ENCODE measurements around the gene ACE. TPM values are rescaled to one million over a fixed set of nuclear protein-coding genes. Genes with fewer than 3 reads are reported as not detected.

The ACE gene
- total RNA-seq, 1 experiment from 2014 or later: 5.4 TPM

- WGBS (ENCODE audit: extremely low coverage, insufficient read length, low lambda C conversion rate): no CpG with 5 or more reads among the region's 6 CpGs
These were observed 18.6 kb downstream of the ACE start for GRCh38 chr17:63495491-63495890.

More at GRCh38 chr17:63495491-63495890, 18.6 kb downstream of the ACE start:
- no peak overlapping the region for H2BK20ac ChIP-seq (ENCODE audit: low read depth, low read length, poor library complexity, severe bottlenecking)
- H3K79me2 ChIP-seq (ENCODE audit: insufficient read depth, low read length): no peaks in the 10 kb centered on the region
- Mint-ChIP-seq H3K9me3 (no peaks in the 10 kb centered on the region), H3K4me3 (no peak overlapping the region), H3K27me3 (ENCODE audit: low read depth) (peaks cover under 1% of the 10 kb centered on the region; the same call in 1 of the 2 replicates), H3K4me1 (peaks cover 8 to 11% of the 10 kb centered on the region in 2 experiments), H3K36me3 (ENCODE audit: insufficient read depth in 1 of 3, low read depth in 3 of 3) (no peaks in the 10 kb centered on the region; a peak in 1 of 7 replicates), H3K27ac (no peak overlapping the region)
- H2BK12ac ChIP-seq (ENCODE audit: insufficient read length, low read depth, low read length): no peak overlapping the region
- H4K8ac ChIP-seq (replicated peaks; ENCODE audit: insufficient read length, low read depth, low read length): no peak overlapping the region
- H3K27me3 ChIP-seq (ENCODE audit: insufficient read depth, low read length): no peaks in the 10 kb centered on the region
- DNase-seq: no peak
- no peak overlapping the region for H2AK5ac ChIP-seq (ENCODE audit: insufficient read length, low read length)
- no peak overlapping the region for H3K23ac ChIP-seq (ENCODE audit: insufficient read length, low read depth, low read length)
- H3K4ac ChIP-seq (ENCODE audit: low read depth, low read length): no peak overlapping the region
- no peaks in the 10 kb centered on the region for H3K9me3 ChIP-seq (ENCODE audit: control insufficient read depth, low read depth, low read length)
- no peak overlapping the region for H3K18ac ChIP-seq (ENCODE audit: insufficient read length, low read depth, low read length)
- H3K79me1 ChIP-seq (ENCODE audit: insufficient read depth, low read depth, low read length, poor library complexity, severe bottlenecking): no peaks in the 10 kb centered on the region
- H3K4me2 ChIP-seq (ENCODE audit: insufficient read depth, insufficient read length, low read length): no peak overlapping the region
- no peak overlapping the region for H2BK5ac ChIP-seq (ENCODE audit: insufficient read length, low read length)
- no peak overlapping the region for H4K91ac ChIP-seq (ENCODE audit: insufficient read length, low read depth, low read length)
- no peaks in the 10 kb centered on the region for H4K20me1 ChIP-seq (ENCODE audit: control insufficient read depth, insufficient read depth, insufficient read length)
- no peak for TF ChIP-seq CTCF (conservative IDR thresholded peaks at IDR 0.05)
- H3K9ac ChIP-seq (ENCODE audit: extremely low read depth, insufficient read length, low read length): no peak overlapping the region
- no peak overlapping the region for H4K5ac ChIP-seq (ENCODE audit: insufficient read length, low read depth, low read length)
- no peaks in the 10 kb centered on the region for H3K23me2 ChIP-seq (ENCODE audit: insufficient read length, low read depth, low read length, poor library complexity, severe bottlenecking)
- H3K27ac ChIP-seq (ENCODE audit: insufficient read length, low read depth, low read length): no peak overlapping the region
- no peak overlapping the region for H3K56ac ChIP-seq (ENCODE audit: insufficient read length, low read depth, low read length)
- H2AFZ ChIP-seq (ENCODE audit: low read length): no peak overlapping the region
- H2BK15ac ChIP-seq (ENCODE audit: low read depth, low read length): no peak overlapping the region
- H2BK120ac ChIP-seq (ENCODE audit: low read depth, low read length, poor library complexity, severe bottlenecking): no peak overlapping the region
- H3T11ph ChIP-seq (ENCODE audit: low read length): no peak overlapping the region
- H3K14ac ChIP-seq (ENCODE audit: insufficient read depth, low read length): no peak overlapping the region
- no peaks in the 10 kb centered on the region for H3K4me1 ChIP-seq (ENCODE audit: insufficient read depth, low read length)

Measured in H9 (cell line).